IMR-90 (cell line): ENCODE results near the gene SHC1. TPM values are rescaled to one million over a fixed set of nuclear protein-coding genes. Genes with fewer than 3 reads are reported as not detected.

Experiments used
- ATAC-seq: fragments of 200-7000 bp; cut with Tn5 transposase; 2 replicates; pipeline ENCODE4 v1.9.1; 2020; ENCODE audit warnings: low read depth, mild to moderate bottlenecking, moderate library complexity
- BruUV-seq: library from RNA; stranded (reverse); fragments of 400-500 nt; replicated peaks from 2 replicates; lab custom pipeline; 2021; lab: Mats Ljungman, UMichigan
- CTCF ChIA-PET: fragments of 300-600 bp; formaldehyde crosslinking; extraction: SDS; loops from one replicate; lab custom pipeline; 2021; ENCODE audit warnings: antibody characterized with exemption; lab: Yijun Ruan, JAX
- POLR2A ChIA-PET: fragments of 300-600 bp; sonication (Branson Sonifier 250); formaldehyde crosslinking; loops from one replicate; lab custom pipeline; 2022; ENCODE audit warnings: antibody characterized with exemption; ENCODE audit not compliant: unreplicated experiment; lab: Charles Lee
- DNase-seq: peaks from one replicate; pipeline ENCODE4 v3.0.0; 2013
- H2AFZ ChIP-seq: replicated peaks from 2 replicates; pipeline ENCODE3; 2013; ENCODE audit warnings: low read length, mild to moderate bottlenecking; ENCODE audit not compliant: poor library complexity
- H2AK5ac ChIP-seq: 2 replicates; pipeline ENCODE4 v1.6.1; 2013; ENCODE audit warnings: low read depth, low read length, inconsistent platforms
- H2AK9ac ChIP-seq: replicated peaks from 2 replicates; pipeline ENCODE3; 2013; ENCODE audit warnings: mild to moderate bottlenecking, low read depth, low read length, moderate library complexity; ENCODE audit not compliant: poor library complexity
- H2BK120ac ChIP-seq: 2 replicates; pipeline ENCODE4 v1.6.1; 2013; ENCODE audit warnings: low read depth, low read length, inconsistent platforms
- H2BK15ac ChIP-seq: 3 replicates; pipeline ENCODE4 v1.6.1; 2013; ENCODE audit warnings: low read depth, low read length, inconsistent platforms
- H2BK20ac ChIP-seq: 2 replicates; pipeline ENCODE4 v1.6.1; 2013; ENCODE audit warnings: low read depth, mild to moderate bottlenecking, inconsistent platforms, low read length, moderate library complexity
- H2BK5ac ChIP-seq: 2 replicates; pipeline ENCODE4 v1.6.1; 2013; ENCODE audit warnings: mild to moderate bottlenecking, low read depth, low read length, inconsistent platforms; ENCODE audit not compliant: poor library complexity, severe bottlenecking
- H3K14ac ChIP-seq: replicated peaks from 2 replicates; pipeline ENCODE4 v1.6.1; 2013; ENCODE audit warnings: low read depth, low read length, inconsistent platforms
- H3K18ac ChIP-seq: 2 replicates; pipeline ENCODE4 v1.6.1; 2013; ENCODE audit warnings: low read depth, low read length, control low read depth
- H3K23ac ChIP-seq: 2 replicates; pipeline ENCODE4 v1.6.1; 2013; ENCODE audit warnings: low read depth, low read length, inconsistent platforms
- H3K27ac ChIP-seq: 2 replicates; pipeline ENCODE4 v1.5.1; 2013; ENCODE audit warnings: mild to moderate bottlenecking, control low read depth, low read length; ENCODE audit not compliant: insufficient read depth
- H3K27me3 ChIP-seq: 2 replicates; pipeline ENCODE4 v1.6.1; 2013; ENCODE audit warnings: low read length; ENCODE audit not compliant: control insufficient read depth, insufficient read depth
- H3K36me3 ChIP-seq: 2 replicates; pipeline ENCODE4 v1.6.1; 2013; ENCODE audit warnings: low read length, mixed read lengths; ENCODE audit not compliant: control insufficient read depth, insufficient read depth
- H3K4ac ChIP-seq: 2 replicates; pipeline ENCODE4 v1.6.1; 2013; ENCODE audit warnings: low read depth, low read length, inconsistent platforms
- H3K4me1 ChIP-seq: 2 replicates; pipeline ENCODE4 v1.6.1; 2013; ENCODE audit warnings: low read length, mixed read lengths; ENCODE audit not compliant: control insufficient read depth, insufficient read depth
- H3K4me2 ChIP-seq: 2 replicates; pipeline ENCODE4 v1.6.1; 2013; ENCODE audit warnings: low read depth, mild to moderate bottlenecking, control low read depth, low read length, moderate library complexity
- H3K4me3 ChIP-seq: 2 replicates; pipeline ENCODE4 v1.5.1; 2013; ENCODE audit warnings: low read depth, mild to moderate bottlenecking, control low read depth, low read length, moderate library complexity; ENCODE audit not compliant: insufficient read depth
- H3K56ac ChIP-seq: 2 replicates; pipeline ENCODE4 v1.6.1; 2013; ENCODE audit warnings: low read length, inconsistent platforms; ENCODE audit not compliant: insufficient read depth; ENCODE audit errors: extremely low read depth
- H3K79me1 ChIP-seq, 2 experiments: 2 replicates each; pipeline ENCODE4 v1.6.1; 2013; ENCODE audit warnings: low read length in 2 of 2, inconsistent platforms in 1 of 2, low read depth in 1 of 2
- H3K9ac ChIP-seq: 2 replicates; pipeline ENCODE4 v1.6.1; 2013; ENCODE audit warnings: low read depth, low read length, control low read depth
- H3K9me1 ChIP-seq: 2 replicates; pipeline ENCODE4 v1.6.1; 2013; ENCODE audit warnings: low read length, inconsistent platforms; ENCODE audit not compliant: insufficient read depth
- H3K9me3 ChIP-seq: 2 replicates; pipeline ENCODE4 v1.6.1; 2013; ENCODE audit warnings: low read length; ENCODE audit not compliant: control insufficient read depth, insufficient read depth
- H4K20me1 ChIP-seq: 2 replicates; pipeline ENCODE4 v1.6.1; 2013; ENCODE audit warnings: low read length, inconsistent platforms; ENCODE audit not compliant: insufficient read depth
- H4K5ac ChIP-seq: 2 replicates; pipeline ENCODE4 v1.6.1; 2013; ENCODE audit warnings: mild to moderate bottlenecking, low read depth, low read length, control low read depth
- H4K8ac ChIP-seq, 2 experiments: 2 replicates each; pipeline ENCODE4 v1.6.1; 2013; ENCODE audit warnings: low read depth in 2 of 2, low read length in 2 of 2, control low read depth in 1 of 2, inconsistent platforms in 1 of 2
- H4K91ac ChIP-seq: 2 replicates; pipeline ENCODE4 v1.6.1; 2013; ENCODE audit warnings: low read depth, low read length, inconsistent platforms; ENCODE audit not compliant: insufficient read depth
- FOS ChIP-seq: fragments of 150-350 bp; IDR thresholded peaks from 2 replicates; pipeline ENCODE4 v1.6.1; 2016; ENCODE audit warnings: low read depth, low read length
- MAFK ChIP-seq: IDR thresholded peaks from 2 replicates; pipeline ENCODE4 v1.6.1; 2012; ENCODE audit warnings: low read depth, low read length, improper control_type of control experiment
- MAZ ChIP-seq: IDR thresholded peaks from 2 replicates; pipeline ENCODE4 v1.6.1; 2012; ENCODE audit warnings: low read depth, mild to moderate bottlenecking, low read length, improper control_type of control experiment, moderate library complexity, borderline replicate concordance
- RAD21 ChIP-seq: IDR thresholded peaks from 2 replicates; pipeline ENCODE4 v1.6.1; 2012; ENCODE audit warnings: low read length, improper control_type of control experiment
- RCOR1 ChIP-seq: IDR thresholded peaks from 2 replicates; pipeline ENCODE4 v1.6.1; 2012; ENCODE audit warnings: mild to moderate bottlenecking, low read length, improper control_type of control experiment; ENCODE audit not compliant: insufficient replicate concordance
- RFX5 ChIP-seq: IDR thresholded peaks from 2 replicates; pipeline ENCODE4 v1.8.0; 2012; ENCODE audit warnings: low read depth, mild to moderate bottlenecking, low read length, moderate library complexity
- USF2 ChIP-seq: fragments of 150-350 bp; IDR thresholded peaks from 2 replicates; pipeline ENCODE4 v1.6.1; 2017; ENCODE audit warnings: mild to moderate bottlenecking, antibody characterized with exemption, low read length, low read depth
- WGBS, 2 experiments: methylation state at CpG; one replicate each; pipeline versions ENCODE4 v1.1.5 to v1.1.7; 2013; ENCODE audit warnings: missing lambda C conversion rate in 2 of 2; ENCODE audit not compliant: insufficient read length in 1 of 2; ENCODE audit errors: extremely low coverage in 2 of 2; 5-methylcytosine and 5-hydroxymethylcytosine counted together
- dilution Hi-C: fragments of 300-500 bp; cut with HindIII; formaldehyde crosslinking; loops from one replicate; pipeline ENCODE4 v1.14.3; 2018; ENCODE audit warnings: low sequenced_read_pairs; ENCODE audit not compliant: unreplicated experiment
- in situ Hi-C: fragments of 300-500 bp; cut with MboI; formaldehyde crosslinking; loops from 3 replicates; pipeline ENCODE4 v1.14.3; 2019; ENCODE audit warnings: low sequenced_read_pairs, inconsistent platforms, mixed read lengths
- intact Hi-C: fragments of 100-400 bp; cut with micrococcal nuclease; formaldehyde crosslinking; loops from 2 replicates; pipeline ENCODE4 v1.10.0; 2022
- polyA plus RNA-seq, 3 experiments: library from polyadenylated mRNA; depleted of rRNA; stranded (reverse); fragments of >200 nt; gene quantifications; 2 replicates each; pipeline ENCODE4 v1.2.3, GENCODE V29; 2012; ENCODE audit warnings: low replicate concordance in 1 of 3
- total RNA-seq: library from RNA; depleted of rRNA; stranded (reverse); fragments of >200 nt; gene quantifications from 2 replicates; pipeline ENCODE4 v1.2.3, GENCODE V29; 2012

SHC1 gene
- total and polyA plus RNA-seq, 2 of the 4 experiments (the other 2 are of a cell fraction), result 352 to 355 TPM

GRCh38 chr1:154956544-154956941 is 14.0 kb downstream of the SHC1 start:
- BruUV-seq, result no TSS peak
- H3K36me3 ChIP-seq, result peaks cover 10% of the 10 kb centered on the region
- H3K4me2 ChIP-seq, result peak overlapping the region; percentile 92
- ATAC-seq, result no peak
- H4K91ac ChIP-seq, result peak overlapping the region; percentile 33; the same call in 1 of the 2 replicates
- H3K4me1 ChIP-seq, result peaks cover 15% of the 10 kb centered on the region
- peak overlapping the region; percentile 81 for H2AK9ac ChIP-seq
- no peak overlapping the region for H2BK120ac ChIP-seq
- no peak overlapping the region for H2BK15ac ChIP-seq
- ChIA-PET CTCF (interaction anchor here (0.8 to 1.5 kb wide), 4 partner anchors 7 to 217 kb away, joined by 3 to 7 read pairs (median 4); partner anchors contain the start of gene KRTCAP2), POLR2A (interaction anchor here (0.9 to 1.2 kb wide), 2 partner anchors 20 to 61 kb away, joined by 4 to 7 read pairs; partner anchors contain the start of gene PMVK)
- peak overlapping the region; percentile 74 for H3K9ac ChIP-seq
- peaks cover 18 to 58% of the 10 kb centered on the region in 2 experiments; a peak in 3 of 4 replicates for H3K79me1 ChIP-seq
- in situ Hi-C loops (loop anchor here (10.0 kb wide), 1 partner anchor 98 kb away; the partner anchor contains the start of gene ADAM15), intact Hi-C loops (loop anchor here (1.0 to 5.0 kb wide), 2 partner anchors 61 to 106 kb away; partner anchors contain the start of gene EFNA4), dilution Hi-C loops (no loop called here)
- peak overlapping the region; percentile 26 for H3K4ac ChIP-seq
- no peak overlapping the region for H2BK20ac ChIP-seq
- TF ChIP-seq FOS, result no peak
- TF ChIP-seq RFX5, result no peak
- TF ChIP-seq MAFK, result no peak
- no peak for TF ChIP-seq RAD21
- TF ChIP-seq RCOR1, result no peak
- TF ChIP-seq USF2, result no peak
- no peak for TF ChIP-seq MAZ
- H4K5ac ChIP-seq, result peak overlapping the region; percentile 70
- peak overlapping the region; percentile 29 for H3K27ac ChIP-seq
- H3K56ac ChIP-seq, result no peak overlapping the region
- H3K9me1 ChIP-seq, result peaks cover 9% of the 10 kb centered on the region
- H2AFZ ChIP-seq, result peak overlapping the region; percentile 86
- no CpG with 5 or more reads among the region's 6 CpGs for WGBS, 2 experiments
- 0 out of 2 replicates have a peak overlapping the region, but pooled peaks have one; percentile 5 for H3K14ac ChIP-seq
- no peaks in the 10 kb centered on the region for H3K27me3 ChIP-seq
- H3K4me3 ChIP-seq, result peak overlapping the region; percentile 59; the same call in 1 of the 2 replicates
- no peak overlapping the region for H2BK5ac ChIP-seq
- no peak overlapping the region; the same call in 1 of the 2 replicates for H3K23ac ChIP-seq
- H3K18ac ChIP-seq, result no peak overlapping the region
- H4K20me1 ChIP-seq, result peaks cover 17% of the 10 kb centered on the region
- peak overlapping the region; percentile 71 to 85 for H4K8ac ChIP-seq
- H2AK5ac ChIP-seq, result peak overlapping the region; percentile 15; the same call in 1 of the 2 replicates
- no peaks in the 10 kb centered on the region for H3K9me3 ChIP-seq
- DNase-seq, result no peak
